H1 (cell line): ENCODE data around the gene MRPL43.
A peak's percentile ranks its signal among the peaks of the same experiment; 100 is the strongest.

Experiments
- ATF2 ChIP-seq: IDR thresholded peaks from 2 replicates; pipeline ENCODE4 v1.6.1; 2012; ENCODE audit warnings: low read length, inconsistent platforms
- CTCF ChIP-seq, 3 experiments: IDR thresholded peaks; 1 replicate in 2 of 3; 2 replicates in 1 of 3; pipeline versions ENCODE4 v1.5.1 to v1.6.1; 2011; ENCODE audit warnings: low read length in 3 of 3, mild to moderate bottlenecking in 3 of 3, inconsistent platforms in 2 of 3, low read depth in 1 of 3, moderate library complexity in 1 of 3; ENCODE audit not compliant: insufficient read depth in 1 of 3; ENCODE audit errors: control extremely low read depth in 1 of 3
- EZH2 ChIP-seq: fragments of 200-600 bp; sonication (generic); IDR thresholded peaks from 2 replicates; pipeline ENCODE4 v1.7.1; 2012; ENCODE audit warnings: low read depth, mild to moderate bottlenecking, moderate library complexity, low read length, inconsistent platforms; ENCODE audit not compliant: severe bottlenecking

GRCh38 chr10:100993986-100994708 is 6.8 kb upstream of the MRPL43 start:
- TF ChIP-seq CTCF (IDR thresholded peaks at IDR 0.05; ENCODE audit: control extremely low read depth in 1 of 3, insufficient read depth in 1 of 3, low read depth in 1 of 3, low read length in 3 of 3), result peak in 2 of 3 experiments; percentile 62 to 72; a peak in 3 of 4 replicates
- no peak for TF ChIP-seq EZH2
- no peak for TF ChIP-seq ATF2
